GM12801 (cell line): ENCODE results near the gene PRUNE1.

Experiments used
- CTCF ChIP-seq: IDR thresholded peaks from one replicate; pipeline ENCODE4 v1.5.1; 2011; ENCODE audit warnings: control low read depth; ENCODE audit not compliant: insufficient read length; ENCODE audit errors: extremely low read depth

The PRUNE1 gene

GRCh38 chr1:151058692-151059091, 50.4 kb downstream of the PRUNE1 start:
- no peak for TF ChIP-seq CTCF

GRCh38 chr1:151059109-151060006, 51.1 kb downstream of the PRUNE1 start, which contains the start of gene CDC42SE1:
TSS of gene CDC42SE1 (minus strand) at chr1:151059622. CDS start at chr1:151055730, 3,892 bp downstream.
- no peak for TF ChIP-seq CTCF

- TF ChIP-seq CTCF: no peak
Observed at GRCh38 chr1:151060007-151060656, 51.9 kb downstream of the PRUNE1 start, which contains the start of gene MLLT11. TSS of gene MLLT11 (plus strand) at chr1:151060397. CDS start at chr1:151067225, 6,828 bp downstream.

- TF ChIP-seq CTCF: no peak
Observed at GRCh38 chr1:151060657-151061421, 52.6 kb downstream of the PRUNE1 start.

- no peak for TF ChIP-seq CTCF
Observed at GRCh38 chr1:151061704-151062103, 53.5 kb downstream of the PRUNE1 start.

- no peak for TF ChIP-seq CTCF
Observed at GRCh38 chr1:151062741-151063371, 54.6 kb downstream of the PRUNE1 start.

- no peak for TF ChIP-seq CTCF
Observed at GRCh38 chr1:151065089-151065645, 56.9 kb downstream of the PRUNE1 start.
